Measurements from ENCODE around the gene NIF3L1. TPM values are rescaled to one million over a fixed set of nuclear protein-coding genes. Genes with fewer than 3 reads are reported as not detected.
"Not testable (repeated sequence)": the region's sequence is repeated elsewhere in the genome, so short reads cannot be mapped to it uniquely, and the experiment has no call there.

Gene NIF3L1
- total and polyA plus RNA-seq, 9 donors, result 17.2 to 24.0 (median 20.2) TPM

- WGBS (ENCODE audit: insufficient coverage), result no CpG with 5 or more reads among the region's 3 CpGs
- peaks cover 12% of the 10 kb centered on the region for H3K36me3 ChIP-seq (ENCODE audit: control insufficient read depth, insufficient read depth, low read length)
These were observed 18.0 kb upstream of the NIF3L1 start for GRCh38 chr2:200871151-200871550.

GRCh38 chr2:200873560-200873959 lies 15.6 kb upstream of the NIF3L1 start:
- DNase-seq, result no peak
- H3K4me1 ChIP-seq (ENCODE audit: control insufficient read depth, insufficient read depth, low read length), result no peaks in the 10 kb centered on the region
- 91% methylated on average over 4 of the region's 6 CpGs for WGBS (ENCODE audit: insufficient coverage)
- H3K9me3 ChIP-seq (replicated peaks; ENCODE audit: control insufficient read depth, low read depth, low read length), result no peaks in the 10 kb centered on the region
- H3K4me3 ChIP-seq (ENCODE audit: low read length), result no peak overlapping the region
- H3K36me3 ChIP-seq (ENCODE audit: control insufficient read depth, insufficient read depth, low read length), result peaks cover 25% of the 10 kb centered on the region
- no peak overlapping the region for H3K27ac ChIP-seq (ENCODE audit: low read length)
- no peaks in the 10 kb centered on the region for H3K27me3 ChIP-seq (ENCODE audit: control insufficient read depth, insufficient read depth, low read length)

More at GRCh38 chr2:200871151-200871550, 18.0 kb upstream of the NIF3L1 start:
- Histone ChIP-seq H3K4me3 (ENCODE audit: low read length) (no peak overlapping the region), H3K27ac (ENCODE audit: low read length) (no peak overlapping the region), H3K27me3 (ENCODE audit: control insufficient read depth, insufficient read depth, low read length) (no peaks in the 10 kb centered on the region), H3K4me1 (ENCODE audit: control insufficient read depth, insufficient read depth, low read length) (peaks cover 3% of the 10 kb centered on the region), H3K9me3 (replicated peaks; ENCODE audit: control insufficient read depth, low read depth, low read length) (no peaks in the 10 kb centered on the region)
- DNase-seq, result no peak

- Histone ChIP-seq H3K4me1 (ENCODE audit: control insufficient read depth, insufficient read depth, low read length) (no peaks in the 10 kb centered on the region), H3K4me3 (ENCODE audit: low read length) (no peak overlapping the region), H3K27ac (ENCODE audit: low read length) (no peak overlapping the region), H3K36me3 (ENCODE audit: control insufficient read depth, insufficient read depth, low read length) (peaks cover 31% of the 10 kb centered on the region), H3K9me3 (replicated peaks; ENCODE audit: control insufficient read depth, low read depth, low read length) (no peaks in the 10 kb centered on the region), H3K27me3 (ENCODE audit: control insufficient read depth, insufficient read depth, low read length) (no peaks in the 10 kb centered on the region)
- DNase-seq, result no peak
These were observed 11.7 kb upstream of the NIF3L1 start for GRCh38 chr2:200877443-200877842.

GRCh38 chr2:200878289-200878880 lies 10.8 kb upstream of the NIF3L1 start:
- H3K9me3 ChIP-seq (replicated peaks; ENCODE audit: control insufficient read depth, low read depth, low read length), result no peaks in the 10 kb centered on the region
- H3K27me3 ChIP-seq (ENCODE audit: control insufficient read depth, insufficient read depth, low read length), result no peaks in the 10 kb centered on the region
- H3K27ac ChIP-seq (ENCODE audit: low read length), result no peak overlapping the region
- H3K4me3 ChIP-seq (ENCODE audit: low read length), result no peak overlapping the region
- DNase-seq, result no peak
- no CpG with 5 or more reads among the region's 2 CpGs for WGBS (ENCODE audit: insufficient coverage)
- H3K4me1 ChIP-seq (ENCODE audit: control insufficient read depth, insufficient read depth, low read length), result no peaks in the 10 kb centered on the region
- H3K36me3 ChIP-seq (ENCODE audit: control insufficient read depth, insufficient read depth, low read length), result peaks cover 36% of the 10 kb centered on the region

GRCh38 chr2:200881715-200882249 lies 7.4 kb upstream of the NIF3L1 start:
- H3K9me3 ChIP-seq (replicated peaks; ENCODE audit: control insufficient read depth, low read depth, low read length); H3K4me1 ChIP-seq (ENCODE audit: control insufficient read depth, insufficient read depth, low read length); H3K4me3 ChIP-seq (ENCODE audit: low read length); H3K27ac ChIP-seq (ENCODE audit: low read length); H3K27me3 ChIP-seq (ENCODE audit: control insufficient read depth, insufficient read depth, low read length); DNase-seq: not testable (repeated sequence)
- peaks cover 38% of the 10 kb centered on the region for H3K36me3 ChIP-seq (ENCODE audit: control insufficient read depth, insufficient read depth, low read length)
- no CpG with 5 or more reads among the region's 2 CpGs for WGBS (ENCODE audit: insufficient coverage)

- no peak overlapping the region for H3K27ac ChIP-seq (ENCODE audit: low read length)
- no peaks in the 10 kb centered on the region for H3K4me1 ChIP-seq (ENCODE audit: control insufficient read depth, insufficient read depth, low read length)
- no peak for DNase-seq
- no peak overlapping the region for H3K4me3 ChIP-seq (ENCODE audit: low read length)
- H3K27me3 ChIP-seq (ENCODE audit: control insufficient read depth, insufficient read depth, low read length), result no peaks in the 10 kb centered on the region
- H3K36me3 ChIP-seq (ENCODE audit: control insufficient read depth, insufficient read depth, low read length), result peaks cover 43% of the 10 kb centered on the region
- no peaks in the 10 kb centered on the region for H3K9me3 ChIP-seq (replicated peaks; ENCODE audit: control insufficient read depth, low read depth, low read length)
These were observed 10.3 kb downstream of the NIF3L1 start for GRCh38 chr2:200899482-200899881.

GRCh38 chr2:200901459-200902072 lies 12.4 kb downstream of the NIF3L1 start:
- peak; percentile 85 for DNase-seq
- Histone ChIP-seq H3K4me3 (ENCODE audit: low read length) (no peak overlapping the region), H3K9me3 (replicated peaks; ENCODE audit: control insufficient read depth, low read depth, low read length) (no peaks in the 10 kb centered on the region), H3K27ac (ENCODE audit: low read length) (no peak overlapping the region), H3K27me3 (ENCODE audit: control insufficient read depth, insufficient read depth, low read length) (no peaks in the 10 kb centered on the region), H3K4me1 (ENCODE audit: control insufficient read depth, insufficient read depth, low read length) (no peaks in the 10 kb centered on the region), H3K36me3 (ENCODE audit: control insufficient read depth, insufficient read depth, low read length) (peaks cover 37% of the 10 kb centered on the region)
- WGBS (ENCODE audit: insufficient coverage), result 33% methylated on average over 1 of the region's 4 CpGs

- peak; percentile 69 for DNase-seq
- WGBS (ENCODE audit: insufficient coverage), result no CpG with 5 or more reads among the region's 2 CpGs
- Histone ChIP-seq H3K27me3 (ENCODE audit: control insufficient read depth, insufficient read depth, low read length) (no peaks in the 10 kb centered on the region), H3K4me3 (ENCODE audit: low read length) (no peak overlapping the region), H3K27ac (ENCODE audit: low read length) (no peak overlapping the region), H3K36me3 (ENCODE audit: control insufficient read depth, insufficient read depth, low read length) (peaks cover 28% of the 10 kb centered on the region), H3K4me1 (ENCODE audit: control insufficient read depth, insufficient read depth, low read length) (no peaks in the 10 kb centered on the region), H3K9me3 (replicated peaks; ENCODE audit: control insufficient read depth, low read depth, low read length) (no peaks in the 10 kb centered on the region)
These were observed 16.6 kb downstream of the NIF3L1 start for GRCh38 chr2:200905618-200906296.

GRCh38 chr2:200909958-200910357 lies 20.8 kb downstream of the NIF3L1 start:
- no peak for DNase-seq
- Histone ChIP-seq H3K4me1 (ENCODE audit: control insufficient read depth, insufficient read depth, low read length) (no peaks in the 10 kb centered on the region), H3K9me3 (replicated peaks; ENCODE audit: control insufficient read depth, low read depth, low read length) (no peaks in the 10 kb centered on the region), H3K27me3 (ENCODE audit: control insufficient read depth, insufficient read depth, low read length) (no peaks in the 10 kb centered on the region), H3K27ac (ENCODE audit: low read length) (no peak overlapping the region), H3K36me3 (ENCODE audit: control insufficient read depth, insufficient read depth, low read length) (peaks cover 36% of the 10 kb centered on the region), H3K4me3 (ENCODE audit: low read length) (no peak overlapping the region)
- WGBS (ENCODE audit: insufficient coverage), result 92% methylated on average over 2 of the region's 4 CpGs

- no peaks in the 10 kb centered on the region for H3K27me3 ChIP-seq (ENCODE audit: control insufficient read depth, insufficient read depth, low read length)
- peaks cover 47% of the 10 kb centered on the region for H3K36me3 ChIP-seq (ENCODE audit: control insufficient read depth, insufficient read depth, low read length)
- no peak overlapping the region for H3K4me3 ChIP-seq (ENCODE audit: low read length)
- no peak overlapping the region for H3K27ac ChIP-seq (ENCODE audit: low read length)
- no peaks in the 10 kb centered on the region for H3K4me1 ChIP-seq (ENCODE audit: control insufficient read depth, insufficient read depth, low read length)
- no peak for DNase-seq
- H3K9me3 ChIP-seq (replicated peaks; ENCODE audit: control insufficient read depth, low read depth, low read length), result no peaks in the 10 kb centered on the region
These were observed 24.5 kb downstream of the NIF3L1 start for GRCh38 chr2:200913654-200914053.

Data from muscle of leg (tissue), 11 donors.